Measurements from ENCODE around the gene RBPJL. TPM values are rescaled to one million over a fixed set of nuclear protein-coding genes. Genes with fewer than 3 reads are reported as not detected.

The RBPJL gene
- total and polyA plus RNA-seq, 2 of the 8 experiments (the other 6 are each of a cell fraction or from before 2014, with no cell fraction given) = 0.67 to 1.3 TPM

- TF ChIP-seq CHD7 (IDR thresholded peaks at IDR 0.05; ENCODE audit: insufficient replicate concordance, low read length) = no peak
- TF ChIP-seq RBBP5 (IDR thresholded peaks at IDR 0.05; ENCODE audit: borderline replicate concordance, low read depth, low read length) = no peak
- TF ChIP-seq SP1 (IDR thresholded peaks at IDR 0.05; ENCODE audit: low read depth, low read length) = no peak
- TF ChIP-seq, protein P1, sequence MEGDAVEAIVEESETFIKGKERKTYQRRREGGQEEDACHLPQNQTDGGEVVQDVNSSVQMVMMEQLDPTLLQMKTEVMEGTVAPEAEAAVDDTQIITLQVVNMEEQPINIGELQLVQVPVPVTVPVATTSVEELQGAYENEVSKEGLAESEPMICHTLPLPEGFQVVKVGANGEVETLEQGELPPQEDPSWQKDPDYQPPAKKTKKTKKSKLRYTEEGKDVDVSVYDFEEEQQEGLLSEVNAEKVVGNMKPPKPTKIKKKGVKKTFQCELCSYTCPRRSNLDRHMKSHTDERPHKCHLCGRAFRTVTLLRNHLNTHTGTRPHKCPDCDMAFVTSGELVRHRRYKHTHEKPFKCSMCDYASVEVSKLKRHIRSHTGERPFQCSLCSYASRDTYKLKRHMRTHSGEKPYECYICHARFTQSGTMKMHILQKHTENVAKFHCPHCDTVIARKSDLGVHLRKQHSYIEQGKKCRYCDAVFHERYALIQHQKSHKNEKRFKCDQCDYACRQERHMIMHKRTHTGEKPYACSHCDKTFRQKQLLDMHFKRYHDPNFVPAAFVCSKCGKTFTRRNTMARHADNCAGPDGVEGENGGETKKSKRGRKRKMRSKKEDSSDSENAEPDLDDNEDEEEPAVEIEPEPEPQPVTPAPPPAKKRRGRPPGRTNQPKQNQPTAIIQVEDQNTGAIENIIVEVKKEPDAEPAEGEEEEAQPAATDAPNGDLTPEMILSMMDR (IDR thresholded peaks at IDR 0.05; ENCODE audit: control extremely low read depth in 1 of 3, insufficient read depth in 1 of 3, low read depth in 1 of 3, low read length in 3 of 3) = no peak
- TF ChIP-seq TEAD4 (IDR thresholded peaks at IDR 0.05; ENCODE audit: low read depth, low read length) = no peak
- no peak for TF ChIP-seq KDM5A (IDR thresholded peaks at IDR 0.05; ENCODE audit: low read length)
- no peak for TF ChIP-seq CHD1 (IDR thresholded peaks at IDR 0.05; ENCODE audit: low read depth, low read length)
- TF ChIP-seq CTBP2 (IDR thresholded peaks at IDR 0.05; ENCODE audit: borderline replicate concordance, insufficient read depth, insufficient read length, low read length) = no peak
These were observed 37.0 kb downstream of the RBPJL start (continued) for GRCh38 chr20:45343532-45344167.
